ENCODE results near the gene PAXIP1. TPM values are rescaled to one million over a fixed set of nuclear protein-coding genes. Genes with fewer than 3 reads are reported as not detected.

Gene PAXIP1
- total and polyA plus RNA-seq, 2 donors (not counting 1 experiment from before 2014, with no cell fraction given), result 5.8 to 6.4 TPM

- Histone ChIP-seq H3K27ac (ENCODE audit: insufficient read depth, low read length) (no peak overlapping the region), H2AFZ (ENCODE audit: low read length) (no peak overlapping the region), H3K9ac (ENCODE audit: insufficient read depth, low read length) (no peak overlapping the region), H3K36me3 (ENCODE audit: control insufficient read depth, insufficient read depth, low read length) (no peaks in the 10 kb centered on the region), H3K27me3 (ENCODE audit: control insufficient read depth, insufficient read depth, low read length) (no peaks in the 10 kb centered on the region), H4K20me1 (ENCODE audit: control insufficient read depth, extremely low read depth, insufficient read depth, low read length) (no peaks in the 10 kb centered on the region), H3K4me1 (ENCODE audit: control insufficient read depth, extremely low read depth, insufficient read depth, low read length) (no peaks in the 10 kb centered on the region), H3K4me3 (replicated peaks in 1 of 4; ENCODE audit: control extremely low read depth in 1 of 4, insufficient read depth in 1 of 4, low read depth in 3 of 4, low read length in 4 of 4) (no peak overlapping the region), H3K9me3 (ENCODE audit: control insufficient read depth, insufficient read depth, low read depth, low read length) (no peaks in the 10 kb centered on the region), H3K4me2 (ENCODE audit: extremely low read depth, insufficient read depth, low read length) (no peak overlapping the region), H3K79me2 (ENCODE audit: control insufficient read depth, insufficient read depth, low read length) (no peaks in the 10 kb centered on the region)
- TF ChIP-seq CTCF (conservative IDR thresholded peaks at IDR 0.05 in 1 of 2, IDR thresholded peaks at IDR 0.05 in 1 of 2; ENCODE audit: low read depth in 1 of 2, low read length in 2 of 2), result no peak
- TF ChIP-seq EZH2 (IDR thresholded peaks at IDR 0.05; ENCODE audit: low read length, missing control alignments), result no peak
- DNase-seq (ENCODE audit: low read depth in 2 of 2), result no peak
Observed at GRCh38 chr7:154912871-154913637, 89.9 kb downstream of the PAXIP1 start.

GRCh38 chr7:154911862-154912455, 91.0 kb downstream of the PAXIP1 start:
- Histone ChIP-seq H3K27me3 (ENCODE audit: control insufficient read depth, insufficient read depth, low read length) (no peaks in the 10 kb centered on the region), H3K4me3 (replicated peaks in 1 of 4; ENCODE audit: control extremely low read depth in 1 of 4, insufficient read depth in 1 of 4, low read depth in 3 of 4, low read length in 4 of 4) (no peak overlapping the region), H3K9ac (ENCODE audit: insufficient read depth, low read length) (no peak overlapping the region), H3K27ac (ENCODE audit: insufficient read depth, low read length) (no peak overlapping the region), H3K36me3 (ENCODE audit: control insufficient read depth, insufficient read depth, low read length) (no peaks in the 10 kb centered on the region), H3K4me2 (ENCODE audit: extremely low read depth, insufficient read depth, low read length) (no peak overlapping the region), H3K9me3 (ENCODE audit: control insufficient read depth, insufficient read depth, low read depth, low read length) (no peaks in the 10 kb centered on the region), H4K20me1 (ENCODE audit: control insufficient read depth, extremely low read depth, insufficient read depth, low read length) (no peaks in the 10 kb centered on the region), H3K4me1 (ENCODE audit: control insufficient read depth, extremely low read depth, insufficient read depth, low read length) (no peaks in the 10 kb centered on the region), H2AFZ (ENCODE audit: low read length) (no peak overlapping the region), H3K79me2 (ENCODE audit: control insufficient read depth, insufficient read depth, low read length) (no peaks in the 10 kb centered on the region)
- TF ChIP-seq CTCF (conservative IDR thresholded peaks at IDR 0.05 in 1 of 2, IDR thresholded peaks at IDR 0.05 in 1 of 2; ENCODE audit: low read depth in 1 of 2, low read length in 2 of 2), result no peak
- no peak for TF ChIP-seq EZH2 (IDR thresholded peaks at IDR 0.05; ENCODE audit: low read length, missing control alignments)
- DNase-seq (ENCODE audit: low read depth in 2 of 2), result no peak

- no peak overlapping the region for H2AFZ ChIP-seq (ENCODE audit: low read length)
- H3K27ac ChIP-seq (ENCODE audit: insufficient read depth, low read length), result no peak overlapping the region
- H3K36me3 ChIP-seq (ENCODE audit: control insufficient read depth, insufficient read depth, low read length), result no peaks in the 10 kb centered on the region
- no peak for DNase-seq (ENCODE audit: low read depth in 2 of 2)
- H3K9ac ChIP-seq (ENCODE audit: insufficient read depth, low read length), result no peak overlapping the region
- no peak for TF ChIP-seq CTCF (conservative IDR thresholded peaks at IDR 0.05 in 1 of 2, IDR thresholded peaks at IDR 0.05 in 1 of 2; ENCODE audit: low read depth in 1 of 2, low read length in 2 of 2)
- no peak for TF ChIP-seq EZH2 (IDR thresholded peaks at IDR 0.05; ENCODE audit: low read length, missing control alignments)
- H3K4me1 ChIP-seq (ENCODE audit: control insufficient read depth, extremely low read depth, insufficient read depth, low read length), result no peaks in the 10 kb centered on the region
- H3K79me2 ChIP-seq (ENCODE audit: control insufficient read depth, insufficient read depth, low read length), result no peaks in the 10 kb centered on the region
- no peaks in the 10 kb centered on the region for H3K9me3 ChIP-seq (ENCODE audit: control insufficient read depth, insufficient read depth, low read depth, low read length)
- H3K27me3 ChIP-seq (ENCODE audit: control insufficient read depth, insufficient read depth, low read length), result no peaks in the 10 kb centered on the region
- no peak overlapping the region for H3K4me2 ChIP-seq (ENCODE audit: extremely low read depth, insufficient read depth, low read length)
- no peaks in the 10 kb centered on the region for H4K20me1 ChIP-seq (ENCODE audit: control insufficient read depth, extremely low read depth, insufficient read depth, low read length)
- no peak overlapping the region for H3K4me3 ChIP-seq (replicated peaks in 1 of 4; ENCODE audit: control extremely low read depth in 1 of 4, insufficient read depth in 1 of 4, low read depth in 3 of 4, low read length in 4 of 4)
Observed at GRCh38 chr7:154911411-154911810, 91.5 kb downstream of the PAXIP1 start.
